ENCODE data around the gene OLA1.

The OLA1 gene

GRCh38 chr2:174191342-174192074 lies 56.8 kb downstream of the OLA1 start:
- in situ Hi-C loops (cut with HindIII; ENCODE audit: low pct_ligation_motif_present, low pct_unique_long_range_greater_than_20kb, low sequenced_read_pairs) = no loop called here
- no peak for DNase-seq

GRCh38 chr2:174184915-174185314 lies 63.4 kb downstream of the OLA1 start:
- in situ Hi-C loops (cut with HindIII; ENCODE audit: low pct_ligation_motif_present, low pct_unique_long_range_greater_than_20kb, low sequenced_read_pairs) = no loop called here
- DNase-seq = no peak

- no peak for DNase-seq
- in situ Hi-C loops (cut with HindIII; ENCODE audit: low pct_ligation_motif_present, low pct_unique_long_range_greater_than_20kb, low sequenced_read_pairs) = no loop called here
Observed at GRCh38 chr2:174184504-174184903, 63.8 kb downstream of the OLA1 start.

DNA sequence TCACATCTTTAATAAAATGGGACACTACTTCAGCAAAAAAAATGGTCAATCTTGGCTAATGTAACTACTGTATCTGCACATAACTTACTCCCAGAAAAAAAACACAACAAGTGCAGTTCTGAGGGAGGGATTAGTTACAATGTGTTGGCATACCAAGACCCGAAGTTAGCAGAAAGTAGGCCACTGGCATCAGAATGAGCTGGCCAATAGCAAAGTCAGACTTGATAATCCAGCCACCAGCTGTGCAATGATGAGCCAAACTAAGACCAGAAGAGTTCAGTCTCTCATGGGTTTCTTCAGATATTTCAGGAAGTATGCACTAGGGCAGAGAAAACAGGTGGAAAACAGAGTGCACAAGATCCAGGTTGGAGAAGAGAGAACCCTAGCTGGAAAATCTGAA lies 65.3 kb downstream of the OLA1 start:
- in situ Hi-C loops (cut with HindIII; ENCODE audit: low pct_ligation_motif_present, low pct_unique_long_range_greater_than_20kb, low sequenced_read_pairs) = no loop called here
- DNase-seq = no peak

GRCh38 chr2:174181368-174181767 lies 67.0 kb downstream of the OLA1 start:
- in situ Hi-C loops (cut with HindIII; ENCODE audit: low pct_ligation_motif_present, low pct_unique_long_range_greater_than_20kb, low sequenced_read_pairs) = no loop called here
- DNase-seq = no peak

DNA sequence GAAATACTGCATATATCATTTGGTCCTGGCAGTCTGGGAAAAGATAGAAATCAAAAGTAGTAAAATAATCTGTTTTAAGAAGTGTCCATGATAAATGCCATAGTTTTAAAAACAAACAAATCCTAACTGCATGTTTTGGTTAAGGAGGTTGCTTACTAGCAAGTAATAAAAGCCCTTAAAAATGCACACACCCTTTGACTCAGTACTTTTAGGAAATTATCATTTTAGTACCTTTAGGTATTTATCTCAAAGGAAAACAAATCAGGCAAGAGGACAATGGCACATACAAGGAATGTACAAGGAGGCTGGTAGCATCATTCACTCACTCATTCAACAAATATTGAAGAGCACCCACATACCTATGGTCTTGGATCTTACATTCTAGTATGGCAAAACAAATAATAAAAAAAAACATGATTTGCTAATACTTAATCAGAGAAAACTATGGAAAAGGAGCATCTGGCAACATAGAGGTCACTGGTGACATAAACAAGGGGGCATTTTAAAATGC lies 67.6 kb downstream of the OLA1 start:
- in situ Hi-C loops (cut with HindIII; ENCODE audit: low pct_ligation_motif_present, low pct_unique_long_range_greater_than_20kb, low sequenced_read_pairs) = no loop called here
- no peak for DNase-seq

DNA sequence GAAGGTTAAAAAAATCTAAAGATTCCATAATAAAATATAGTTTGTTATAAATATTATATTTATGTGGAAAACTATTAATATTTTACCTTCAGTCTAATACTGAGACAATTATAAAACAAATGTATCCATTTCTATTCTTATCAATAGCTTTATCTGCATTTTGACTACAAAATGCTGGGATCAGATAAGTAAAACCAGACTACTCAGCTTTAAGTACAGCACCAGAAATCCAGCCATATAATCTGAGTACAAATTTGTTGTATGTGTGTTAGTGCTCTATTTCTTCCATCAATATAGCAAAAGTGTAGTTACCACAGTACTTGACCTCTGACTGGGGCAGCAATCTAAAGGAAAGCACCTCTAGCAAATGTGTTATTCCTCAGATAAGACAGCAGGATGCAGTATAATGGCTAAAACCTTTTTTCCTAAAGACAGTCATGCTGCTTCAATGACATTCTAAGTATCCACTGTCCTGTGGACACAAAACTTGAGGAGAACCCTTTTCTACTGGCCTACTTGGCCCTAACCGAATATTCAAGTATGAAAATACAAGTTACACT lies 68.1 kb downstream of the OLA1 start:
- in situ Hi-C loops (cut with HindIII; ENCODE audit: low pct_ligation_motif_present, low pct_unique_long_range_greater_than_20kb, low sequenced_read_pairs) = no loop called here
- DNase-seq = peak; percentile 60

GRCh38 chr2:174177316-174177890 lies 70.9 kb downstream of the OLA1 start:
- in situ Hi-C loops (cut with HindIII; ENCODE audit: low pct_ligation_motif_present, low pct_unique_long_range_greater_than_20kb, low sequenced_read_pairs) = no loop called here
- DNase-seq = no peak

GRCh38 chr2:174176898-174177297 lies 71.4 kb downstream of the OLA1 start:
- in situ Hi-C loops (cut with HindIII; ENCODE audit: low pct_ligation_motif_present, low pct_unique_long_range_greater_than_20kb, low sequenced_read_pairs) = no loop called here
- peak; percentile 78 for DNase-seq

GRCh38 chr2:174174741-174175140 lies 73.6 kb downstream of the OLA1 start:
- in situ Hi-C loops (cut with HindIII; ENCODE audit: low pct_ligation_motif_present, low pct_unique_long_range_greater_than_20kb, low sequenced_read_pairs) = no loop called here
- no peak for DNase-seq

DNA sequence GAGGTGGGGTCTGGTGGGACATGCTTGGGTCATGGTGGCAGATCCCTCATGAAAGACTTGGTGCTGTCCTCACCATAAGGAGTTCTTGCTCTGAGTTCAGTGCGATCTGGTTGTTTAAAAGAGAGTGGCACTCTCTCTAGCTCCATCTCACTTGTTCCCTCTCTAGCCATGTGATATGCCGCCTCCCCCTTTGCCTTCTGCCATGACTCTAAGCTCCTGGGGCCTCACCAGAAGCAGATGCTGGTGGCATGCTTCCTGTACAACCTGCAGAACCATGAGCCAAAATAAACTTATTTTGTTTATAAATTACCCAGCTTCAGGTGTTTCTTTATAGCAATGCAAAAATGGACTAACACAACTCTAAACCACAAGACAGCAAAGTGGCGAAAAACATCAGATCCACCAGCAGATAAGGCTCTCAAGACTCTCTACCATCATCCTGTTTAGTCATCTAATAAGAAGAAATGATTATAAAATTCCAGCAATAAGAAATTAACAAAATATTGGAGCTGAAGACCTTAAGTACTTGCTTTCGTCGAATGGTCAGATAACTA lies 75.5 kb downstream of the OLA1 start:
- in situ Hi-C loops (cut with HindIII; ENCODE audit: low pct_ligation_motif_present, low pct_unique_long_range_greater_than_20kb, low sequenced_read_pairs) = no loop called here
- no peak for DNase-seq

GRCh38 chr2:174171686-174172445 lies 76.5 kb downstream of the OLA1 start:
- in situ Hi-C loops (cut with HindIII; ENCODE audit: low pct_ligation_motif_present, low pct_unique_long_range_greater_than_20kb, low sequenced_read_pairs) = no loop called here
- DNase-seq = no peak

- in situ Hi-C loops (cut with HindIII; ENCODE audit: low pct_ligation_motif_present, low pct_unique_long_range_greater_than_20kb, low sequenced_read_pairs) = no loop called here
- no peak for DNase-seq
Observed at GRCh38 chr2:174169372-174169771, 79.0 kb downstream of the OLA1 start.

DNA sequence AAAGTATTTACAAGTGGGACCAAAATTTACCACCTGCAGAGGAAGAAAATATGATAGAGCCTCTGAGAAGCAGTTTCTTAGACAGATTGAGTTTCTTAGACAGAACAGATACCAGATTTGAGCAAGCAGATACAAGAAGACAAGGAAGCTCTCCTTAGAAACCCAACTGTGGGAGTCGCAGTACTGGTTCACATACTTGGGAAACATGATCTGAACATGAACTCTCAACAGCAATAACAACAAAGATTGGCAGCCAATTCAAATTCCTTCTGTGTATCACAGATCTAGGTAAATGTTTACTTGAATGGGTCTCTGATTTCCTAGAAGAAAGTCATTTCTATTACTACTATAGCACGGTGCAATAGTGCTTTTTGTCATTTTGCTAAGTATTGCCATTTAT lies 82.1 kb downstream of the OLA1 start:
- in situ Hi-C loops (cut with HindIII; ENCODE audit: low pct_ligation_motif_present, low pct_unique_long_range_greater_than_20kb, low sequenced_read_pairs) = no loop called here

DNA sequence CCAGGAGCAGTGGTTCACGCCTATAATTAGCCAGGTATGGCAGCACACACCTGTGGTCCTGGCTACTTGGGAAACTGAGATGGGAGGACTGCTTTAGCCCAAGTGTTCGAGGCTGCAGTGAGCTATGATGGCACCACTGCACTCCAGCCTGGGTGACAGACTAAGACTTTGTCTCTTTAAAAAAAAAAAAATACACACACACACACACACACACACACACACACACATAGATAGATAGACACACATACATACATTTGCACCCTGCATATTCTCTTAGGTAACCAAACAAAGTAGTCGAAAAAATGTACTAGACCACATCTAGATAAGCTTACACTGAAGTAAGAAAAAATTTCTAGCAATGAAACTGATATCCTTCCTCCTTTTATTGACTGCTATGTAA lies 86.8 kb downstream of the OLA1 start:
- in situ Hi-C loops (cut with HindIII; ENCODE audit: low pct_ligation_motif_present, low pct_unique_long_range_greater_than_20kb, low sequenced_read_pairs) = no loop called here
- DNase-seq = no peak

More for the DNA sequence above, 82.1 kb downstream of the OLA1 start:
- no peak for DNase-seq

DNA sequence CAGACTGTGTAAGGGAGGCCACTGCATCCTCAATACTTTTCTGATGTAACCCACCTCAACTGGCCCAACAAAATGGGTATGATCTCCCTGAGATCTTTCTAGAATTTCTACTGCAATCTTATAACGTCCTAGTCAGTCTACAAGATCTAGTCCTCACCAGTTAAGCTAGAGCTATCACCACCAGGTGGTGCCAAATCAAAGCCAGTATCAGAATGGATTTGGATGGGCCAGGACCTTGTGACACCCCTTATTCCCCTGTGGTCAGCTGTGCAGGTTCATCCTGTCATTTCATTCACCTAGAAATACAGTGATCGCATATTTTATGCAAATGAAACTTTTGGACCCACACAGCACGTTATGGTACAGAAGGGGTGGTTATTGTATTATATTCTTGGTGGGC lies 90.3 kb downstream of the OLA1 start:
- in situ Hi-C loops (cut with HindIII; ENCODE audit: low pct_ligation_motif_present, low pct_unique_long_range_greater_than_20kb, low sequenced_read_pairs) = no loop called here

GRCh38 chr2:174157053-174157452 lies 91.3 kb downstream of the OLA1 start:
- in situ Hi-C loops (cut with HindIII; ENCODE audit: low pct_ligation_motif_present, low pct_unique_long_range_greater_than_20kb, low sequenced_read_pairs) = no loop called here
- DNase-seq = no peak

More for the DNA sequence above, 90.3 kb downstream of the OLA1 start:
- peak; percentile 68 for DNase-seq

GRCh38 chr2:174153757-174154680 lies 94.3 kb downstream of the OLA1 start:
- DNase-seq = no peak
- in situ Hi-C loops (cut with HindIII; ENCODE audit: low pct_ligation_motif_present, low pct_unique_long_range_greater_than_20kb, low sequenced_read_pairs) = no loop called here
